GM12878 (cell line): ENCODE measurements around the gene DPP6. TPM values are rescaled to one million over a fixed set of nuclear protein-coding genes. Genes with fewer than 3 reads are reported as not detected.

Experiments used
- ATAC-seq: fragments of 200-7000 bp; cut with Tn5 transposase; 3 replicates; pipeline ENCODE4 v1.9.1; 2020; ENCODE audit warnings: mild to moderate bottlenecking, moderate library complexity
- BruUV-seq: library from RNA; stranded (reverse); fragments of 400-500 nt; replicated peaks from 2 replicates; lab custom pipeline; 2021; lab: Mats Ljungman, UMichigan
- CTCF ChIA-PET: fragments of 300-600 bp; sonication (Branson Sonifier 250); formaldehyde crosslinking; extraction: SDS; loops from one replicate; lab custom pipeline; 2021; ENCODE audit warnings: inconsistent platforms; lab: Yijun Ruan, JAX
- POLR2A ChIA-PET: fragments of 350-600 bp; formaldehyde crosslinking; extraction: SDS; loops from one replicate; lab custom pipeline; 2021; ENCODE audit warnings: inconsistent platforms; lab: Charles Lee
- RAD21 ChIA-PET: fragments of 300-600 bp; sonication (Branson Sonifier 250); formaldehyde crosslinking; loops from one replicate; lab custom pipeline; 2023; ENCODE audit warnings: antibody characterized with exemption; ENCODE audit not compliant: unreplicated experiment; lab: Charles Lee
- SMC1A ChIA-PET: fragments of 300-600 bp; sonication (Branson Sonifier 250); formaldehyde crosslinking; loops from one replicate; lab custom pipeline; 2023; ENCODE audit not compliant: unreplicated experiment, uncharacterized antibody; lab: Charles Lee
- DNase-seq: peaks from one replicate; pipeline ENCODE4 v3.0.0-alpha.2; 2011; ENCODE audit warnings: low read depth, low spot score
- FAIRE-seq: peaks from 3 replicates; lab custom pipeline; 2011; peaks lifted over from hg19 to GRCh38; lab: Jason Lieb, UNC
- H2AFZ ChIP-seq: 2 replicates; pipeline ENCODE4 v1.6.0; 2011; ENCODE audit warnings: low read depth, low read length, control low read depth; ENCODE audit not compliant: control insufficient read depth
- H3K27ac ChIP-seq: 2 replicates; pipeline ENCODE4 v1.5.1; 2011; ENCODE audit warnings: control low read depth; ENCODE audit not compliant: control insufficient read depth, insufficient read depth
- H3K27me3 ChIP-seq, 2 experiments: replicated peaks in 1 of 2; 2 replicates each; pipeline versions ENCODE4 v1.6.0 to v1.6.1; 2011; ENCODE audit warnings: low read length in 1 of 2; ENCODE audit not compliant: control insufficient read depth in 2 of 2, insufficient read depth in 2 of 2
- H3K36me3 ChIP-seq, 2 experiments: 2 replicates each; pipeline ENCODE4 v1.5.1; 2011; ENCODE audit warnings: low read length in 1 of 2; ENCODE audit not compliant: control insufficient read depth in 2 of 2, insufficient read depth in 2 of 2
- H3K4me1 ChIP-seq: 2 replicates; pipeline ENCODE4 v1.6.1; 2011; ENCODE audit warnings: mild to moderate bottlenecking, low read length, moderate library complexity, mixed read lengths; ENCODE audit not compliant: control insufficient read depth, insufficient read depth
- H3K4me2 ChIP-seq: 2 replicates; pipeline ENCODE4 v1.6.0; 2011; ENCODE audit warnings: control low read depth; ENCODE audit not compliant: control insufficient read depth, insufficient read depth
- H3K4me3 ChIP-seq: fragments of 200-600 bp; sonication (generic); 2 replicates; pipeline ENCODE4 v1.5.1; 2016
- H3K79me2 ChIP-seq: 2 replicates; pipeline ENCODE4 v1.6.0; 2011; ENCODE audit warnings: low read length; ENCODE audit not compliant: control insufficient read depth, insufficient read depth
- H3K9ac ChIP-seq: 2 replicates; pipeline ENCODE4 v1.8.0; 2011; ENCODE audit warnings: low read length, control low read depth, mixed read lengths; ENCODE audit not compliant: control insufficient read depth, insufficient read depth
- H3K9me3 ChIP-seq: replicated peaks from 3 replicates; pipeline ENCODE4 v1.5.1; 2011; ENCODE audit warnings: mild to moderate bottlenecking, low read length; ENCODE audit not compliant: control insufficient read depth, insufficient read depth
- H4K20me1 ChIP-seq: 2 replicates; pipeline ENCODE4 v1.6.0; 2011; ENCODE audit not compliant: control insufficient read depth, insufficient read depth
- SMAD1 ChIP-seq: fragments of 450-650 bp; IDR thresholded peaks from 2 replicates; pipeline ENCODE4 v1.6.1; 2018; ENCODE audit warnings: mild to moderate bottlenecking, low read depth; ENCODE audit not compliant: partially characterized antibody
- SMC3 ChIP-seq: IDR thresholded peaks from 2 replicates; pipeline ENCODE4 v1.6.1; 2011; ENCODE audit warnings: low read length, improper control_type of control experiment, borderline replicate concordance
- WGBS: methylation state at CpG from one replicate; pipeline ENCODE4 v1.1.6; 2016; ENCODE audit warnings: low lambda C conversion rate; ENCODE audit not compliant: insufficient replicate concordance, insufficient coverage; ENCODE audit errors: missing lambda C conversion rate; 5-methylcytosine and 5-hydroxymethylcytosine counted together
- in situ Hi-C: fragments of 300-500 bp; cut with MboI; formaldehyde crosslinking; loops from 9 replicates; pipeline ENCODE4 v1.14.3; 2018; ENCODE audit warnings: mixed read lengths
- intact Hi-C: fragments of 100-400 bp; cut with micrococcal nuclease; formaldehyde crosslinking; loops from one replicate; pipeline ENCODE4 v1.14.2; 2022; ENCODE audit not compliant: unreplicated experiment
- polyA plus RNA-seq, 11 experiments: library from polyadenylated mRNA; depleted of rRNA in 4 of 11; unstranded in 6 of 11; stranded (reverse) in 5 of 11; fragments of >200 nt; fragmentation: Nextera tagmentation in 4 of 11; fragmentation: Illumina TruSeq in 1 of 11; extraction: Ambion mirVana in 4 of 11; extraction: Trizol in 1 of 11; gene quantifications; 1 replicate in 1 of 11; 2 replicates in 10 of 11; pipeline versions ENCODE4 v1.2.1 to v1.2.3, GENCODE V29; 2011 to 2016; ENCODE audit warnings: inconsistent platforms in 2 of 11, missing spikeins in 2 of 11, low read depth in 1 of 11
- total RNA-seq, 4 experiments: library from RNA; depleted of rRNA in 3 of 4; stranded (reverse); fragments of >200 nt in 3 of 4; fragmentation: Illumina TruSeq in 1 of 4; extraction: Trizol in 1 of 4; gene quantifications; 2 replicates each; pipeline versions ENCODE4 v1.2.1 to v1.2.3, GENCODE V29; 2013 to 2021
- TF ChIP-seq, protein P1 (sequence below): IDR thresholded peaks from 2 replicates; pipeline ENCODE4 v1.6.1; 2011; ENCODE audit warnings: borderline replicate concordance, low read depth, mild to moderate bottlenecking, moderate library complexity, mixed read lengths, low read length; ENCODE audit not compliant: insufficient read depth; ENCODE audit errors: extremely low read length

DPP6 gene
- total and polyA plus RNA-seq, 10 of the 15 experiments (the other 5 are each of a cell fraction or from before 2014, with no cell fraction given): not detected

DNA sequence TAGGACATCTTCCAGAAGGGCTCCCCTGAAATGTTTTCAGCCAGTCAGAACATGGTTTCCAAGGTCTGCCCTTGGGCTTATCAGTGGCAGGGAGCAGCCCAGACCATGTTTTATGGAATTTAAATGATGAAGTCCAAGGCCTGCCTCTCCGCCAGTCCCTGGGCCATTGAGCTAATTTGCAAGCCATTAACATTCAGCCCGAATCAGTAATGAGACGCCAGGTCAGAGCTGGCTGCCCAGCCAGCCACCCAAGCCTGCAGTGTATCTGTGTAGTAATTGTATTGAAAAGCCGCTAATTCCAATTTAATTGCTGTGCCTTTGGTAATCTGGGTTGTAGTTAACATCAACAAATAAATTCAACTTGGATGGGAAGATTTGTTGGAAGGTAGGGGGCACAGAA is 819.3 kb downstream of the DPP6 start:
- Histone ChIP-seq H3K27me3 (no peaks in the 10 kb centered on the region), H3K4me2 (no peak overlapping the region), H3K4me3 (no peak overlapping the region), H3K27ac (no peak overlapping the region), H3K79me2 (no peaks in the 10 kb centered on the region), H4K20me1 (no peaks in the 10 kb centered on the region), H3K9ac (no peak overlapping the region), H2AFZ (no peak overlapping the region), H3K9me3 (no peaks in the 10 kb centered on the region; the same call in 2 of the 3 replicates), H3K36me3 (no peaks in the 10 kb centered on the region), H3K4me1 (peaks cover 8% of the 10 kb centered on the region)
- intact Hi-C loops: no loop called here
- ATAC-seq: no peak
- WGBS: 28% methylated on average over 4 of the region's 4 CpGs
- ChIA-PET POLR2A (no interaction called here), SMC1A (no interaction called here), CTCF (interaction anchor here (0.6 kb wide), 1 partner anchor 1335 kb away, joined by 3 read pairs; no protein-coding TSS in a partner anchor), RAD21 (interaction anchor here (0.9 kb wide), 1 partner anchor 37 kb away, joined by 3 read pairs; no protein-coding TSS in a partner anchor)
- no TSS peak for BruUV-seq
- no peak for DNase-seq
- in situ Hi-C loops: no loop called here
- TF ChIP-seq, protein P1, sequence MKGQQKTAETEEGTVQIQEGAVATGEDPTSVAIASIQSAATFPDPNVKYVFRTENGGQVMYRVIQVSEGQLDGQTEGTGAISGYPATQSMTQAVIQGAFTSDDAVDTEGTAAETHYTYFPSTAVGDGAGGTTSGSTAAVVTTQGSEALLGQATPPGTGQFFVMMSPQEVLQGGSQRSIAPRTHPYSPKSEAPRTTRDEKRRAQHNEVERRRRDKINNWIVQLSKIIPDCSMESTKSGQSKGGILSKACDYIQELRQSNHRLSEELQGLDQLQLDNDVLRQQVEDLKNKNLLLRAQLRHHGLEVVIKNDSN: no peak
- no peak for TF ChIP-seq SMC3
- FAIRE-seq: no peak

DNA sequence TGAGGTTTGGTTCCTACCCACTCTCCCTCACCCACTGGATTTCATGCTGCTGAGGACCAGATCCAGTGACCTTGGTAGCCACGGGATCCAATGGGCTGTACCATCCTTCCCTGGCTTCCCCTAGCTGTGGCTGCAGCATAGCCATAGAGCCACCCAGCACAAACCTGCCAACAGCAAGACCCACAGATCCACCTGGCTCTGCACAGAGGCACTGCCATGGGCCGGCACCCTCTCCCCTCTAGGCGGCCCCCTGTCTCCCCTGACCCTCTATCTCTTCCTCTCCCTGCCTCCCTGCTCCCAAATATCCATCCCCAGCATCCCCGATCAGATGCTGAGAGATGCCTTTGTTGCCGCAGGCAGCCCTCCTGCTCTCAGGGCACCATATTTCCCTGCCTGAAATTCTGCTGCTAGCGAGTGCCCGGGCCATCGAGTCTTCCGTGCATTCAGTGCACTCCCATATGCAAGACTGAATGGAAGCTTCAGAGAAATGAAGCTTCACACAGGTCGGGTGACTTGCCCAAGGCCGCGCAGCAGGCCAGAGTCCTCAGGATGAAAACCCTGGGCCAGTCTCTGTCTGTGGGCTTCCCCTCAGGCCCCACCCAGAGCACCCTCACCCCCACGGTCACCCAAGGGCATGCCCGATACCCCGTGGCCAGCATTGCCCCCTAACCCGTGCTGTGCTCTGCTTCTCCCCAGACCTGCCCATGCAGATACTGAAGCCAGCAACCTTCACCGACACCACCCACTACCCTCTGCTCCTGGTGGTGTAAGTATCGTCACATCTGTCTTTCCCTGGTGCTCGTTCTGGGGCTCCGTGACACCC is 819.9 kb downstream of the DPP6 start:
- in situ Hi-C loops: no loop called here
- no peak overlapping the region for H3K9ac ChIP-seq
- ATAC-seq (no peak), DNase-seq (no peak), FAIRE-seq (no peak)
- peaks cover 2% of the 10 kb centered on the region for H3K4me1 ChIP-seq
- H2AFZ ChIP-seq: no peak overlapping the region
- no peaks in the 10 kb centered on the region for H3K36me3 ChIP-seq
- ChIA-PET RAD21 (no interaction called here), POLR2A (no interaction called here), SMC1A (no interaction called here), CTCF (no interaction called here)
- intact Hi-C loops: no loop called here
- no peaks in the 10 kb centered on the region for H3K79me2 ChIP-seq
- 50% methylated on average over 19 of the region's 20 CpGs for WGBS
- no peak overlapping the region for H3K27ac ChIP-seq
- H3K4me2 ChIP-seq: no peak overlapping the region
- H3K4me3 ChIP-seq: no peak overlapping the region
- no peaks in the 10 kb centered on the region for H3K27me3 ChIP-seq
- TF ChIP-seq SMAD1: no peak
- no peaks in the 10 kb centered on the region for H4K20me1 ChIP-seq
- H3K9me3 ChIP-seq: no peaks in the 10 kb centered on the region; the same call in 2 of the 3 replicates
- BruUV-seq: no TSS peak
